GM18519 (cell line): Measurements from ENCODE around the gene RPAP3.
"Not testable (repeated sequence)": the region's sequence is repeated elsewhere in the genome, so short reads cannot be mapped to it uniquely, and the experiment has no call there.

Experiments
- ATAC-seq: cut with Tn5 transposase; IDR thresholded peaks from one replicate; pipeline ENCODE4 v1.9.1; 2021; ENCODE audit warnings: mild to moderate bottlenecking, moderate library complexity; ENCODE audit not compliant: unreplicated experiment, low FRiP score

Gene RPAP3

GRCh38 chr12:47698055-47698454, 7.8 kb downstream of the RPAP3 start:
- no peak for ATAC-seq

GRCh38 chr12:47689215-47689614, 16.6 kb downstream of the RPAP3 start:
- ATAC-seq, result no peak

GRCh38 chr12:47687636-47688035, 18.2 kb downstream of the RPAP3 start:
- no peak for ATAC-seq

- no peak for ATAC-seq
Observed at GRCh38 chr12:47686645-47687240, 19.1 kb downstream of the RPAP3 start.

GRCh38 chr12:47679785-47680184, 26.0 kb downstream of the RPAP3 start:
- ATAC-seq, result no peak

GRCh38 chr12:47672068-47672467, 33.8 kb downstream of the RPAP3 start:
- ATAC-seq, result no peak

- ATAC-seq, result not testable (repeated sequence)
Observed at GRCh38 chr12:47667935-47668334, 37.9 kb downstream of the RPAP3 start.

- ATAC-seq, result no peak
Observed at GRCh38 chr12:47652521-47653234, 53.2 kb downstream of the RPAP3 start.

GRCh38 chr12:47651368-47652254, 54.2 kb downstream of the RPAP3 start:
- peak; percentile 41 for ATAC-seq

- ATAC-seq, result peak; percentile 82
Observed at GRCh38 chr12:47650469-47650868, 55.4 kb downstream of the RPAP3 start.

- ATAC-seq, result no peak
Observed at GRCh38 chr12:47649381-47649780, 56.4 kb downstream of the RPAP3 start.

GRCh38 chr12:47648056-47648579, 57.7 kb downstream of the RPAP3 start:
- ATAC-seq, result no peak

- ATAC-seq, result not testable (repeated sequence)
Observed at GRCh38 chr12:47642310-47642709, 63.5 kb downstream of the RPAP3 start.

GRCh38 chr12:47636908-47637780, 68.7 kb downstream of the RPAP3 start:
- ATAC-seq, result no peak

GRCh38 chr12:47635770-47636169, 70.1 kb downstream of the RPAP3 start:
- not testable (repeated sequence) for ATAC-seq

- ATAC-seq, result no peak
Observed at GRCh38 chr12:47634127-47634526, 71.7 kb downstream of the RPAP3 start.

- no peak for ATAC-seq
Observed at GRCh38 chr12:47621960-47622359, 83.9 kb downstream of the RPAP3 start.

- ATAC-seq, result no peak
Observed at GRCh38 chr12:47617476-47617875, 88.4 kb downstream of the RPAP3 start.

- ATAC-seq, result no peak
Observed at GRCh38 chr12:47616440-47616839, 89.4 kb downstream of the RPAP3 start.

- no peak for ATAC-seq
Observed at GRCh38 chr12:47615711-47616110, 90.1 kb downstream of the RPAP3 start.
